T-helper 22 cell (primary cell): Measurements from ENCODE around the gene BTLA.
"Not testable (repeated sequence)": the region's sequence is repeated elsewhere in the genome, so short reads cannot be mapped to it uniquely, and the experiment has no call there.

Source experiments
- DNase-seq: peaks from one replicate; pipeline ENCODE4 v3.0.0-alpha.2; 2020; ENCODE audit warnings: low read depth

Gene BTLA

GRCh38 chr3:112491373-112491772 lies 7.9 kb downstream of the BTLA start:
- DNase-seq, result no peak

- no peak for DNase-seq
These were observed 9.4 kb downstream of the BTLA start for GRCh38 chr3:112489674-112490479.

- no peak for DNase-seq
These were observed 12.3 kb downstream of the BTLA start for GRCh38 chr3:112486811-112487505.

GRCh38 chr3:112484352-112484751 lies 14.9 kb downstream of the BTLA start:
- no peak for DNase-seq

- no peak for DNase-seq
These were observed 16.6 kb downstream of the BTLA start for GRCh38 chr3:112482675-112483074.

- no peak for DNase-seq
These were observed 18.0 kb downstream of the BTLA start for GRCh38 chr3:112481302-112481721.

- DNase-seq, result no peak
These were observed 21.4 kb downstream of the BTLA start for GRCh38 chr3:112477891-112478290.

GRCh38 chr3:112476346-112476745 lies 22.9 kb downstream of the BTLA start:
- no peak for DNase-seq

GRCh38 chr3:112474796-112475195 lies 24.5 kb downstream of the BTLA start:
- no peak for DNase-seq

GRCh38 chr3:112472691-112473090 lies 26.6 kb downstream of the BTLA start:
- DNase-seq, result no peak

GRCh38 chr3:112471596-112472325 lies 27.5 kb downstream of the BTLA start:
- DNase-seq, result no peak

- DNase-seq, result no peak
These were observed 28.5 kb downstream of the BTLA start for GRCh38 chr3:112470788-112471187.

GRCh38 chr3:112469671-112470070 lies 29.6 kb downstream of the BTLA start:
- DNase-seq, result no peak

- no peak for DNase-seq
These were observed 31.7 kb downstream of the BTLA start for GRCh38 chr3:112467539-112467938.

- no peak for DNase-seq
These were observed 33.3 kb downstream of the BTLA start for GRCh38 chr3:112466020-112466419.

- DNase-seq, result no peak
These were observed 35.0 kb downstream of the BTLA start for GRCh38 chr3:112464264-112464663.

GRCh38 chr3:112463250-112463649 lies 36.0 kb downstream of the BTLA start:
- DNase-seq, result no peak

- DNase-seq, result not testable (repeated sequence)
These were observed 37.5 kb downstream of the BTLA start for GRCh38 chr3:112461787-112462186.

- no peak for DNase-seq
These were observed 38.6 kb downstream of the BTLA start for GRCh38 chr3:112460519-112461195.

- DNase-seq, result no peak
These were observed 39.5 kb downstream of the BTLA start for GRCh38 chr3:112459750-112460149.

- no peak for DNase-seq
These were observed 43.1 kb downstream of the BTLA start for GRCh38 chr3:112456147-112456546.

- DNase-seq, result no peak
These were observed 50.3 kb downstream of the BTLA start for GRCh38 chr3:112448939-112449338.
